Stimulated activated CD8-positive, alpha-beta memory T cell treated with anti-CD3 and anti-CD28 coated beads, Interleukin-4, amount 100 ng/mL, for 24 hours (primary cell): ENCODE data around the gene COL26A1.
"Not testable (repeated sequence)": the region's sequence is repeated elsewhere in the genome, so short reads cannot be mapped to it uniquely, and the experiment has no call there.

Experiments
- DNase-seq: peaks from one replicate; pipeline ENCODE4 v3.0.0-alpha.2; 2020; ENCODE audit warnings: low read depth

COL26A1 gene

GRCh38 chr7:101598986-101599771, 236.5 kb downstream of the COL26A1 start:
- DNase-seq: no peak

- no peak for DNase-seq
Measured at GRCh38 chr7:101599787-101600186, 237.1 kb downstream of the COL26A1 start.

- no peak for DNase-seq
Measured at GRCh38 chr7:101602082-101602481, 239.4 kb downstream of the COL26A1 start.

- peak; percentile 55 for DNase-seq
Measured at GRCh38 chr7:101602484-101603241, 240.0 kb downstream of the COL26A1 start.

GRCh38 chr7:101604331-101604933, 241.8 kb downstream of the COL26A1 start:
- DNase-seq: no peak

GRCh38 chr7:101604934-101605332, 242.3 kb downstream of the COL26A1 start:
- not testable (repeated sequence) for DNase-seq

- no peak for DNase-seq
Measured at GRCh38 chr7:101605611-101606497, 243.2 kb downstream of the COL26A1 start.

GRCh38 chr7:101606498-101606923, 243.8 kb downstream of the COL26A1 start:
- DNase-seq: no peak
